Aorta (tissue), 5 donors: Measurements from ENCODE around the gene ITPRID1. TPM values are rescaled to one million over a fixed set of nuclear protein-coding genes. Genes with fewer than 3 reads are reported as not detected.
"Not testable (repeated sequence)": the region's sequence is repeated elsewhere in the genome, so short reads cannot be mapped to it uniquely, and the experiment has no call there.

Experiments used
- ATAC-seq: fragments of 200-7000 bp; cut with Tn5 transposase; one replicate; pipeline ENCODE4 v1.9.1; 2022; ENCODE audit warnings: moderate library complexity; ENCODE audit not compliant: low FRiP score
- DNase-seq, 2 donors: peaks; one replicate each; pipeline ENCODE4 v3.0.0-alpha.2; 2020
- H3K27ac ChIP-seq, 2 donors: one replicate each; pipeline ENCODE4 v1.5.1; 2013; ENCODE audit warnings: low read length in 2 of 2, mild to moderate bottlenecking in 2 of 2, moderate library complexity in 2 of 2, control low read depth in 1 of 2, inconsistent platforms in 1 of 2, low read depth in 1 of 2
- H3K27me3 ChIP-seq, 2 donors: one replicate each; pipeline ENCODE4 v1.6.1; 2013; ENCODE audit warnings: control low read depth in 1 of 2, low read length in 1 of 2, mild to moderate bottlenecking in 1 of 2, moderate library complexity in 1 of 2; ENCODE audit not compliant: insufficient read depth in 2 of 2, control insufficient read depth in 1 of 2
- H3K36me3 ChIP-seq, 2 donors: one replicate each; pipeline ENCODE4 v1.6.1; 2013; ENCODE audit warnings: control low read depth in 1 of 2, low read length in 1 of 2, mild to moderate bottlenecking in 1 of 2; ENCODE audit not compliant: insufficient read depth in 2 of 2, control insufficient read depth in 1 of 2
- H3K4me1 ChIP-seq, 2 donors: one replicate each; pipeline ENCODE4 v1.6.1; 2013; ENCODE audit warnings: low read length in 2 of 2, control low read depth in 1 of 2, mild to moderate bottlenecking in 1 of 2, moderate library complexity in 1 of 2; ENCODE audit not compliant: insufficient read depth in 2 of 2, control insufficient read depth in 1 of 2
- H3K4me3 ChIP-seq, 2 donors: one replicate each; pipeline ENCODE4 v1.5.1; 2013; ENCODE audit warnings: low read length in 2 of 2, control low read depth in 1 of 2, mild to moderate bottlenecking in 1 of 2
- H3K9me3 ChIP-seq: one replicate; pipeline ENCODE4 v1.6.1; 2013; ENCODE audit warnings: mild to moderate bottlenecking, low read length; ENCODE audit not compliant: control insufficient read depth
- WGBS, 2 donors: extraction: QIAGEN DNeasy Blood & Tissue Kit; methylation state at CpG; one replicate each; pipeline ENCODE4 v1.1.7; 2013; 5-methylcytosine and 5-hydroxymethylcytosine counted together
- intact Hi-C, 2 donors: fragments of 100-400 bp; cut with DNase I; formaldehyde crosslinking; loops; one replicate each; pipeline versions ENCODE4 v1.14.2 to v1.15.0; 2022
- polyA plus RNA-seq, 2 donors: library from polyadenylated mRNA; stranded (reverse); fragments of 200-250 nt; gene quantifications; one replicate each; pipeline ENCODE4 v1.2.3, GENCODE V29; 2013
- total RNA-seq, 2 donors: library from RNA; stranded (reverse); fragmentation: NEBNext Ultra II Directional; extraction: Animal tissue kit (Norgen Biotek cat#: 25700); gene quantifications; one replicate each; pipeline ENCODE4 v1.2.1, GENCODE V29; 2021
- donor health status: healthy with polysubstance abuse.
- donor health status: Bipolar disorder and iron deficiency.
- donor health status: DM: no; HTN: no; CAD: no.
- donor health status: DM: no; HTN: no; CAD: no.
- donor health status: DM: yes; HTN: yes; CAD: no.

The ITPRID1 gene
- total and polyA plus RNA-seq, 4 donors = 0.09 TPM; not detected in 3

GRCh38 chr7:31529103-31529502, 15.2 kb downstream of the ITPRID1 start:
- Histone ChIP-seq H3K4me3 (no peak overlapping the region), H3K27me3 (no peaks in the 10 kb centered on the region), H3K36me3 (no peaks in the 10 kb centered on the region), H3K27ac (no peak overlapping the region), H3K4me1 (no peaks in the 10 kb centered on the region), H3K9me3 (no peaks in the 10 kb centered on the region)
- ATAC-seq (no peak), DNase-seq (no peak)
- 76 to 79% methylated on average over 1 of the region's 1 CpG for WGBS, 2 donors
- intact Hi-C loops = no loop called here

- H3K4me1 ChIP-seq, intact Hi-C loops, ATAC-seq, H3K36me3 ChIP-seq, H3K9me3 ChIP-seq, H3K27me3 ChIP-seq, H3K4me3 ChIP-seq, H3K27ac ChIP-seq, DNase-seq: not testable (repeated sequence)
- 39% methylated on average over 3 of the region's 3 CpGs for WGBS, 2 donors
Measured at GRCh38 chr7:31540651-31541185, 26.8 kb downstream of the ITPRID1 start.

- H3K4me1 ChIP-seq = peaks cover 0 to 2% of the 10 kb centered on the region in 2 donors
- H3K36me3 ChIP-seq = no peaks in the 10 kb centered on the region
- 42 to 43% methylated on average over 1 of the region's 1 CpG for WGBS, 2 donors
- intact Hi-C loops = no loop called here
- no peaks in the 10 kb centered on the region for H3K9me3 ChIP-seq
- ATAC-seq (no peak), DNase-seq (no peak)
- no peak overlapping the region for H3K4me3 ChIP-seq
- no peak overlapping the region for H3K27ac ChIP-seq
- no peaks in the 10 kb centered on the region for H3K27me3 ChIP-seq
Measured at GRCh38 chr7:31545549-31545948, 31.7 kb downstream of the ITPRID1 start.

GRCh38 chr7:31549611-31550010, 35.7 kb downstream of the ITPRID1 start:
- Histone ChIP-seq H3K4me1 (peaks cover 0 to 2% of the 10 kb centered on the region in 2 donors), H3K36me3 (no peaks in the 10 kb centered on the region), H3K9me3 (no peaks in the 10 kb centered on the region), H3K4me3 (no peak overlapping the region), H3K27me3 (no peaks in the 10 kb centered on the region), H3K27ac (no peak overlapping the region)
- intact Hi-C loops = no loop called here
- DNase-seq = no peak
- ATAC-seq = no peak

- intact Hi-C loops = no loop called here
- WGBS, 2 donors = 4 to 61% methylated on average over 1 of the region's 1 CpG
- DNase-seq (no peak), ATAC-seq (peak; percentile 65)
- Histone ChIP-seq H3K27ac (no peak overlapping the region), H3K9me3 (no peaks in the 10 kb centered on the region), H3K36me3 (no peaks in the 10 kb centered on the region), H3K4me3 (no peak overlapping the region), H3K27me3 (no peaks in the 10 kb centered on the region), H3K4me1 (peaks cover 0 to 2% of the 10 kb centered on the region in 2 donors)
Measured at GRCh38 chr7:31550432-31550831, 36.5 kb downstream of the ITPRID1 start.

GRCh38 chr7:31553661-31554081, 39.8 kb downstream of the ITPRID1 start:
- H3K4me1 ChIP-seq = peaks cover 0 to 2% of the 10 kb centered on the region in 2 donors
- no peak for ATAC-seq
- H3K36me3 ChIP-seq = no peaks in the 10 kb centered on the region
- intact Hi-C loops = no loop called here
- H3K27ac ChIP-seq = no peak overlapping the region
- peaks cover 3% of the 10 kb centered on the region for H3K9me3 ChIP-seq
- no peak for DNase-seq
- H3K27me3 ChIP-seq = no peaks in the 10 kb centered on the region
- no peak overlapping the region for H3K4me3 ChIP-seq

GRCh38 chr7:31562002-31562401, 48.1 kb downstream of the ITPRID1 start:
- Histone ChIP-seq H3K27me3 (no peaks in the 10 kb centered on the region), H3K36me3 (no peaks in the 10 kb centered on the region), H3K4me1 (no peaks in the 10 kb centered on the region), H3K9me3 (no peaks in the 10 kb centered on the region), H3K27ac (no peak overlapping the region), H3K4me3 (no peak overlapping the region)
- DNase-seq (no peak), ATAC-seq (no peak)
- intact Hi-C loops = no loop called here
- 56 to 78% methylated on average over 1 of the region's 1 CpG for WGBS, 2 donors

- Histone ChIP-seq H3K27me3 (no peaks in the 10 kb centered on the region), H3K36me3 (no peaks in the 10 kb centered on the region), H3K4me1 (no peaks in the 10 kb centered on the region), H3K27ac (no peak overlapping the region), H3K9me3 (no peaks in the 10 kb centered on the region), H3K4me3 (no peak overlapping the region)
- no peak for ATAC-seq
- 32 to 39% methylated on average over 5 of the region's 5 CpGs for WGBS, 2 donors
- intact Hi-C loops = no loop called here
- no peak for DNase-seq
Measured at GRCh38 chr7:31563522-31563921, 49.6 kb downstream of the ITPRID1 start.

GRCh38 chr7:31563951-31564350, 50.1 kb downstream of the ITPRID1 start:
- Histone ChIP-seq H3K4me1 (no peaks in the 10 kb centered on the region), H3K27ac (no peak overlapping the region), H3K27me3 (no peaks in the 10 kb centered on the region), H3K36me3 (no peaks in the 10 kb centered on the region), H3K4me3 (no peak overlapping the region), H3K9me3 (no peaks in the 10 kb centered on the region)
- ATAC-seq = no peak
- no peak for DNase-seq
- WGBS, 2 donors = 39 to 44% methylated on average over 3 of the region's 3 CpGs
- intact Hi-C loops = no loop called here
